Mesendoderm (in vitro differentiated cells): ENCODE data around the gene CILP.
"Not testable (repeated sequence)": the region's sequence is repeated elsewhere in the genome, so short reads cannot be mapped to it uniquely, and the experiment has no call there.

Experiments used
- DNase-seq: peaks from one replicate; pipeline ENCODE4 v3.0.0; 2013
- H2AK5ac ChIP-seq: 2 replicates; pipeline ENCODE4 v1.6.1; 2013; ENCODE audit warnings: low read length, inconsistent platforms
- H2BK120ac ChIP-seq: 2 replicates; pipeline ENCODE4 v1.6.1; 2013; ENCODE audit warnings: low read depth, mild to moderate bottlenecking, low read length, moderate library complexity, mixed read lengths
- H2BK15ac ChIP-seq: replicated peaks from 2 replicates; pipeline ENCODE4 v1.6.1; 2013; ENCODE audit warnings: low read depth, mild to moderate bottlenecking, moderate library complexity
- H2BK5ac ChIP-seq: 2 replicates; pipeline ENCODE4 v1.6.1; 2013; ENCODE audit warnings: low read length, inconsistent platforms
- H3K18ac ChIP-seq: 2 replicates; pipeline ENCODE4 v1.6.1; 2013; ENCODE audit warnings: mild to moderate bottlenecking, low read length, mixed read lengths
- H3K23ac ChIP-seq: one replicate; pipeline ENCODE4 v1.6.1; 2013; ENCODE audit warnings: low read length
- H3K27ac ChIP-seq: 2 replicates; pipeline ENCODE4 v1.5.1; 2013; ENCODE audit warnings: low read depth, mild to moderate bottlenecking, inconsistent platforms, low read length, moderate library complexity
- H3K27me3 ChIP-seq: 2 replicates; pipeline ENCODE4 v1.6.1; 2013; ENCODE audit warnings: low read length, control low read depth, mild to moderate bottlenecking, inconsistent platforms; ENCODE audit not compliant: insufficient read depth, poor library complexity
- H3K36me3 ChIP-seq: 2 replicates; pipeline ENCODE4 v1.6.1; 2013; ENCODE audit warnings: low read length, inconsistent platforms; ENCODE audit not compliant: control insufficient read depth, insufficient read depth
- H3K4ac ChIP-seq: one replicate; pipeline ENCODE4 v1.6.1; 2013; ENCODE audit warnings: low read depth, mild to moderate bottlenecking, low read length, moderate library complexity
- H3K4me1 ChIP-seq: 2 replicates; pipeline ENCODE4 v1.6.1; 2013; ENCODE audit warnings: low read depth, low read length, inconsistent platforms; ENCODE audit not compliant: control insufficient read depth
- H3K4me2 ChIP-seq: 2 replicates; pipeline ENCODE4 v1.6.1; 2013; ENCODE audit warnings: low read length
- H3K4me3 ChIP-seq: 2 replicates; pipeline ENCODE4 v1.5.1; 2013; ENCODE audit warnings: mild to moderate bottlenecking, low read length
- H3K56ac ChIP-seq: one replicate; pipeline ENCODE4 v1.6.1; 2013; ENCODE audit warnings: low read length
- H3K79me1 ChIP-seq: 2 replicates; pipeline ENCODE4 v1.6.1; 2013; ENCODE audit warnings: low read length, inconsistent platforms
- H3K79me2 ChIP-seq: 2 replicates; pipeline ENCODE4 v1.6.1; 2013; ENCODE audit warnings: mild to moderate bottlenecking, low read length; ENCODE audit not compliant: control insufficient read depth, insufficient read depth
- H3K9ac ChIP-seq: 2 replicates; pipeline ENCODE4 v1.6.1; 2013; ENCODE audit warnings: low read length, inconsistent platforms
- H4K5ac ChIP-seq: one replicate; pipeline ENCODE4 v1.6.1; 2013; ENCODE audit warnings: low read length
- H4K8ac ChIP-seq: one replicate; pipeline ENCODE4 v1.6.1; 2013; ENCODE audit warnings: low read depth, mild to moderate bottlenecking, control low read depth, low read length, moderate library complexity
- WGBS: extraction: QIAGEN DNeasy Blood & Tissue Kit; methylation state at CpG from one replicate; pipeline ENCODE4 v1.1.7; 2013; ENCODE audit warnings: low lambda C conversion rate, missing lambda C conversion rate; ENCODE audit not compliant: insufficient coverage; ENCODE audit errors: extremely low coverage; 5-methylcytosine and 5-hydroxymethylcytosine counted together

Gene CILP

GRCh38 chr15:65246939-65247338 lies 35.7 kb upstream of the CILP start:
- no peaks in the 10 kb centered on the region for H3K27me3 ChIP-seq
- no peak for DNase-seq
- peaks cover 6% of the 10 kb centered on the region for H3K4me1 ChIP-seq
- H3K36me3 ChIP-seq, result no peaks in the 10 kb centered on the region
- H3K56ac ChIP-seq, result no peak overlapping the region
- no peak overlapping the region for H4K8ac ChIP-seq
- H2BK15ac ChIP-seq, result no peak overlapping the region
- no peak overlapping the region for H3K4me2 ChIP-seq
- H3K4ac ChIP-seq, result no peak overlapping the region
- no peak overlapping the region for H3K23ac ChIP-seq
- no peak overlapping the region for H3K18ac ChIP-seq
- H3K9ac ChIP-seq, result no peak overlapping the region
- H3K79me2 ChIP-seq, result no peaks in the 10 kb centered on the region
- no peak overlapping the region for H2BK120ac ChIP-seq
- H3K79me1 ChIP-seq, result no peaks in the 10 kb centered on the region
- no peak overlapping the region for H4K5ac ChIP-seq
- no peak overlapping the region for H2AK5ac ChIP-seq
- no CpG with 5 or more reads among the region's 6 CpGs for WGBS
- no peak overlapping the region for H2BK5ac ChIP-seq
- no peak overlapping the region for H3K27ac ChIP-seq
- no peak overlapping the region for H3K4me3 ChIP-seq

- H3K27ac ChIP-seq, result no peak overlapping the region
- H3K4me2 ChIP-seq, result no peak overlapping the region
- H3K79me1 ChIP-seq, result no peaks in the 10 kb centered on the region
- H3K56ac ChIP-seq, result no peak overlapping the region
- peaks cover 6% of the 10 kb centered on the region for H3K4me1 ChIP-seq
- no peak overlapping the region for H3K9ac ChIP-seq
- H4K8ac ChIP-seq, result no peak overlapping the region
- H4K5ac ChIP-seq, result no peak overlapping the region
- no peak overlapping the region for H2AK5ac ChIP-seq
- no peaks in the 10 kb centered on the region for H3K27me3 ChIP-seq
- no peaks in the 10 kb centered on the region for H3K36me3 ChIP-seq
- no CpG with 5 or more reads among the region's 8 CpGs for WGBS
- H3K79me2 ChIP-seq, result no peaks in the 10 kb centered on the region
- no peak overlapping the region for H2BK120ac ChIP-seq
- no peak for DNase-seq
- no peak overlapping the region for H3K4me3 ChIP-seq
- no peak overlapping the region for H3K23ac ChIP-seq
- H3K18ac ChIP-seq, result no peak overlapping the region
- H2BK15ac ChIP-seq, result no peak overlapping the region
- H2BK5ac ChIP-seq, result no peak overlapping the region
- H3K4ac ChIP-seq, result no peak overlapping the region
These were observed 34.9 kb upstream of the CILP start for GRCh38 chr15:65246026-65246714.

- Histone ChIP-seq H3K27me3 (no peaks in the 10 kb centered on the region), H3K36me3 (no peaks in the 10 kb centered on the region), H2AK5ac (no peak overlapping the region), H3K4me1 (peaks cover 6% of the 10 kb centered on the region), H3K79me2 (no peaks in the 10 kb centered on the region), H3K56ac (no peak overlapping the region), H3K27ac (no peak overlapping the region), H3K18ac (no peak overlapping the region), H2BK5ac (no peak overlapping the region), H3K79me1 (no peaks in the 10 kb centered on the region), H3K4me3 (no peak overlapping the region), H3K9ac (no peak overlapping the region), H3K4me2 (no peak overlapping the region), H2BK15ac (no peak overlapping the region), H3K4ac (no peak overlapping the region), H3K23ac (no peak overlapping the region), H4K5ac (no peak overlapping the region), H4K8ac (no peak overlapping the region), H2BK120ac (no peak overlapping the region)
- no peak for DNase-seq
- no CpG with 5 or more reads among the region's 11 CpGs for WGBS
These were observed 34.0 kb upstream of the CILP start for GRCh38 chr15:65245096-65245856.

GRCh38 chr15:65244638-65245037 lies 33.4 kb upstream of the CILP start:
- H3K18ac ChIP-seq, result no peak overlapping the region
- no peak overlapping the region for H2BK120ac ChIP-seq
- H3K23ac ChIP-seq, result no peak overlapping the region
- no peaks in the 10 kb centered on the region for H3K79me2 ChIP-seq
- H2AK5ac ChIP-seq, result no peak overlapping the region
- H3K4me2 ChIP-seq, result no peak overlapping the region
- no peaks in the 10 kb centered on the region for H3K27me3 ChIP-seq
- H3K4me3 ChIP-seq, result no peak overlapping the region
- no peak overlapping the region for H3K9ac ChIP-seq
- no peak overlapping the region for H3K4ac ChIP-seq
- H4K8ac ChIP-seq, result no peak overlapping the region
- H3K79me1 ChIP-seq, result no peaks in the 10 kb centered on the region
- H2BK5ac ChIP-seq, result no peak overlapping the region
- DNase-seq, result no peak
- peaks cover 6% of the 10 kb centered on the region for H3K4me1 ChIP-seq
- H3K56ac ChIP-seq, result no peak overlapping the region
- no peak overlapping the region for H2BK15ac ChIP-seq
- H3K36me3 ChIP-seq, result no peaks in the 10 kb centered on the region
- no peak overlapping the region for H3K27ac ChIP-seq
- H4K5ac ChIP-seq, result no peak overlapping the region

- not testable (repeated sequence) for DNase-seq, H3K27ac ChIP-seq
- no CpG with 5 or more reads among the region's 8 CpGs for WGBS
These were observed 25.2 kb upstream of the CILP start for GRCh38 chr15:65236443-65236842.

More at GRCh38 chr15:65236443-65236842, 25.2 kb upstream of the CILP start:
- H3K79me2 ChIP-seq, H2AK5ac ChIP-seq, H3K4me2 ChIP-seq, H4K8ac ChIP-seq, H3K4ac ChIP-seq, H3K23ac ChIP-seq, H3K4me3 ChIP-seq, H3K4me1 ChIP-seq, H3K56ac ChIP-seq, H4K5ac ChIP-seq, H3K9ac ChIP-seq, H2BK15ac ChIP-seq, H3K18ac ChIP-seq, H2BK5ac ChIP-seq, H3K36me3 ChIP-seq, H3K27me3 ChIP-seq, H2BK120ac ChIP-seq, H3K79me1 ChIP-seq: not testable (repeated sequence)
